GM12891 (cell line): Measurements from ENCODE around the gene ATP6V0E1.

Experiments
- POLR2A ChIP-seq: IDR thresholded peaks from 2 replicates; pipeline ENCODE4 v1.6.1; 2011; ENCODE audit warnings: low read depth, low read length, control low read depth
- POLR2AphosphoS5 ChIP-seq: IDR thresholded peaks from 2 replicates; pipeline ENCODE4 v1.6.1; 2011; ENCODE audit warnings: low read depth, low read length, control low read depth
- POU2F2 ChIP-seq: IDR thresholded peaks from 2 replicates; pipeline ENCODE4 v1.6.1; 2011; ENCODE audit warnings: low read depth, mild to moderate bottlenecking, control low read depth, low read length, moderate library complexity
- SPI1 ChIP-seq: IDR thresholded peaks from 2 replicates; pipeline ENCODE4 v1.6.1; 2011; ENCODE audit warnings: low read depth, low read length, control low read depth
- TAF1 ChIP-seq: IDR thresholded peaks from 2 replicates; pipeline ENCODE4 v1.6.1; 2011; ENCODE audit warnings: low read depth, low read length, control low read depth

GRCh38 chr5:173020154-173020581 is 36.6 kb downstream of the ATP6V0E1 start:
- TF ChIP-seq POU2F2 (no peak), POLR2A (no peak), POLR2AphosphoS5 (no peak), TAF1 (no peak), SPI1 (no peak)
